ENCODE measurements around the gene DYNLT1. TPM values are rescaled to one million over a fixed set of nuclear protein-coding genes. Genes with fewer than 3 reads are reported as not detected.
"Not testable (repeated sequence)": the region's sequence is repeated elsewhere in the genome, so short reads cannot be mapped to it uniquely, and the experiment has no call there.

DYNLT1 gene
- total and polyA plus RNA-seq, 7 experiments from 2014 or later = 66.4 to 122 (median 81.6) TPM

DNA sequence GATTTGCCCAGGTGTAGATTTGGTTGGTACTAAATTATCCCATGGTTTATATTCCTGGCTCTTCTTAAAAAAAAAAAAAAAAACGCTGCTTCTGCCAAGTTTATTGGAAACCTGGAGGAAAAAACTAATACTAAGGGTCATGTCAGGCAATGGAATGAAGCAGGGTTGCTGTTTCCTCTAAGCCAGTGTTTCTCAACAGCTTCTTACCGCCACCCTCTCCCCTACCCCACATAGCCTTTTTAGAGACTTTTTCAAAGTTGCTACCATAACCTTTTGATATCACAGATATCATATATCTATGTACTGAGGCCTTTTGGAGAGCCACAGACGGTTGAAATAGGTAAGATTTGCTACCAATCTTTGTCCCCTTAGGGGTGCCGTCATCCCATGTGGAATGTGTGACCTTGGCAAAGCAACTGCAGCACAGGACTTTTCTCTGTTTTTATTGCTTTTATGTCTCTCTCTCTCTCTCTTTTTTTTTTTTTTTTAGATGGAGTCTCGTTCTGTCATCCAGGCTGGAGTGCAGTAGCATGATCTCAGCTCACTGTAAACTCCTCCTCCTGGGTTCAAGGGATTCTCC, 40.3 kb upstream of the DYNLT1 start:
- Mint-ChIP-seq H3K4me3 (peak overlapping the region in 6 of 10 donors; percentile 41 to 57 (median 46)), H3K9me3 (peaks cover 0 to 5% (median 0%) of the 10 kb centered on the region in 11 donors), H3K4me1 (peaks cover 32 to 72% (median 59%) of the 10 kb centered on the region in 7 donors), H3K27ac (peak overlapping the region; percentile 22 to 100 (median 92)), H3K36me3 (peaks cover 8 to 53% (median 27%) of the 10 kb centered on the region in 5 donors), H3K27me3 (no peaks in the 10 kb centered on the region)
- DNase-seq (peak in 4 of 9 donors; percentile 16 to 45 (median 36)), ATAC-seq (no peak)
- H3K4me3 ChIP-seq (ENCODE audit: low read length) = no peak overlapping the region
- H3K9me3 ChIP-seq (ENCODE audit: control insufficient read depth in 2 of 3, low read length in 3 of 3) = no peaks in the 10 kb centered on the region
- H3K27me3 ChIP-seq (ENCODE audit: control insufficient read depth in 2 of 2, insufficient read depth in 2 of 2, low read length in 2 of 2) = no peaks in the 10 kb centered on the region
- CTCF ChIA-PET = interaction anchor here (1.0 kb wide), 1 partner anchor 21 kb away, joined by 4 read pairs; no protein-coding TSS in a partner anchor
- peaks cover 0 to 20% (median 4%) of the 10 kb centered on the region in 3 experiments for H3K36me3 ChIP-seq (ENCODE audit: control insufficient read depth in 2 of 3, insufficient read depth in 3 of 3, low read length in 3 of 3)
- peaks cover 24 to 43% of the 10 kb centered on the region in 2 donors for H3K4me1 ChIP-seq (ENCODE audit: control insufficient read depth in 2 of 2, insufficient read depth in 2 of 2, low read length in 2 of 2)
- intact Hi-C loops (cut with micrococcal nuclease) = loop anchor here in 1 of 2 donors (5.0 kb wide), 1 partner anchor 123 kb away; the partner anchor contains the start of gene TMEM181
- H3K27ac ChIP-seq (ENCODE audit: low read depth, low read length) = peak overlapping the region; percentile 12
- POLR2A ChIA-PET = interaction anchor here (0.6 to 3.5 kb wide), 3 partner anchors 21 to 1629 kb away, joined by 3 to 14 read pairs (median 4); no protein-coding TSS in a partner anchor

DNA sequence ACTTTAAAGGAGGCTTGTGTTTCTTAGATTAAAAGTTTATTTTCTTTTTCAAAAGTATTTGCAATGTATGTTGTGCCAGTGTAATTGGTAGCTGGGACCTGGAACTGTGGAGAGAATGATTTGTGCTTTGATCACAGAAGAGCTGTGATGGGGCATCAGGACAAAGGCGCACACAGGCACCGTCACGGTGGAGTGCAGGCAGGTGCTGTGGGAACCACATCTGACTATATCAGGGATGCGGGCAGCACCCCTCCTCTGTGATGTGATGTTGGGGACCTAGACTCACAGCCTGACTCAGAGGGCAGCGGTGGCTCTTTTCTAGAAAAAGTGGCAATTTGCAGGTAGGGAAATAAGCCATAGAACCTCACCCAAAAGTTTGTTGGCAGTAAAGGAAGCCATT, 39.8 kb upstream of the DYNLT1 start:
- Histone ChIP-seq H3K4me1 (ENCODE audit: control insufficient read depth in 2 of 2, insufficient read depth in 2 of 2, low read length in 2 of 2) (peaks cover 24 to 43% of the 10 kb centered on the region in 2 donors), H3K4me3 (ENCODE audit: low read length) (no peak overlapping the region), H3K27me3 (ENCODE audit: control insufficient read depth in 2 of 2, insufficient read depth in 2 of 2, low read length in 2 of 2) (no peaks in the 10 kb centered on the region), H3K9me3 (ENCODE audit: control insufficient read depth in 2 of 3, low read length in 3 of 3) (no peaks in the 10 kb centered on the region), H3K36me3 (ENCODE audit: control insufficient read depth in 2 of 3, insufficient read depth in 3 of 3, low read length in 3 of 3) (peaks cover 0 to 20% (median 4%) of the 10 kb centered on the region in 3 experiments), H3K27ac (ENCODE audit: low read depth, low read length) (peak overlapping the region; percentile 12)
- Mint-ChIP-seq H3K36me3 (peaks cover 8 to 52% (median 30%) of the 10 kb centered on the region in 5 donors), H3K4me3 (peak overlapping the region in 7 of 10 donors; percentile 25 to 53 (median 41)), H3K27ac (peak overlapping the region; percentile 22 to 100 (median 92)), H3K9me3 (peaks cover 0 to 5% (median 0%) of the 10 kb centered on the region in 11 donors), H3K4me1 (peaks cover 33 to 75% (median 58%) of the 10 kb centered on the region in 7 donors), H3K27me3 (no peaks in the 10 kb centered on the region)
- DNase-seq (peak in 5 of 9 donors; percentile 24 to 31 (median 30)), ATAC-seq (no peak)
- ChIA-PET POLR2A (interaction anchor here (0.6 to 3.5 kb wide), 2 partner anchors 21 to 1628 kb away, joined by 4 to 14 read pairs; no protein-coding TSS in a partner anchor), CTCF (interaction anchor here (0.7 to 1.0 kb wide), 2 partner anchors 21 to 25 kb away, joined by 3 to 4 read pairs; no protein-coding TSS in a partner anchor)
- intact Hi-C loops (cut with micrococcal nuclease) = no loop called here

DNA sequence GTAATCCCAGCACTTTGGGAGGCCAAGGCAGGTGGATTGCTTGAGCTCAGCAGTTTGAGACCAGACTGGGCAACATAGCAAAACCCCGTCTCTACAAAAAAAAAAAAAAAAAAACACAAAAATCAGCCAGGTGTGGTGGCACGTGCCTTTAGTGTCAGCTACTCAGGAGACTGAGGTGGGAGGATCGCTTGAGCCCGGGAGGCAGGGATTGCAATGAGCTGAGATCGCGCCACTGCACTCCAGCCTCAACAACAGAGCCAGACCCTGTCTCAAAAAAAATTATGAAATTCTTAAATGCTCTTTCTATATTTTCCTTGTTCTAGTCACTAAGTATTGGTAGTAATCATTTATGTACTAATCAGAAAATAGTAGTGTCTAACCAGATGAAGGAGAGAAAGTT, 35.9 kb upstream of the DYNLT1 start:
- Histone ChIP-seq H3K36me3 (ENCODE audit: control insufficient read depth in 2 of 3, insufficient read depth in 3 of 3, low read length in 3 of 3) (peaks cover 0 to 20% (median 4%) of the 10 kb centered on the region in 3 experiments), H3K27ac (ENCODE audit: low read depth, low read length) (no peak overlapping the region), H3K4me1 (ENCODE audit: control insufficient read depth in 2 of 2, insufficient read depth in 2 of 2, low read length in 2 of 2) (peaks cover 0 to 15% of the 10 kb centered on the region in 2 donors), H3K27me3 (ENCODE audit: control insufficient read depth in 2 of 2, insufficient read depth in 2 of 2, low read length in 2 of 2) (no peaks in the 10 kb centered on the region), H3K4me3 (ENCODE audit: low read length) (no peak overlapping the region), H3K9me3 (ENCODE audit: control insufficient read depth in 2 of 3, low read length in 3 of 3) (no peaks in the 10 kb centered on the region)
- Mint-ChIP-seq H3K9me3 (no peaks in the 10 kb centered on the region), H3K36me3 (peaks cover 8 to 53% (median 35%) of the 10 kb centered on the region in 5 donors), H3K27me3 (no peaks in the 10 kb centered on the region), H3K4me3 (no peak overlapping the region), H3K4me1 (peaks cover 12 to 53% (median 24%) of the 10 kb centered on the region in 7 donors), H3K27ac (peak overlapping the region in 7 of 9 donors; percentile 21 to 73 (median 61))
- ChIA-PET POLR2A (no interaction called here), CTCF (interaction anchor here (0.5 to 2.1 kb wide), 2 partner anchors 11 to 270 kb away, joined by 3 to 9 read pairs; no protein-coding TSS in a partner anchor)
- ATAC-seq (no peak), DNase-seq (no peak)
- intact Hi-C loops (cut with micrococcal nuclease) = no loop called here

DNA sequence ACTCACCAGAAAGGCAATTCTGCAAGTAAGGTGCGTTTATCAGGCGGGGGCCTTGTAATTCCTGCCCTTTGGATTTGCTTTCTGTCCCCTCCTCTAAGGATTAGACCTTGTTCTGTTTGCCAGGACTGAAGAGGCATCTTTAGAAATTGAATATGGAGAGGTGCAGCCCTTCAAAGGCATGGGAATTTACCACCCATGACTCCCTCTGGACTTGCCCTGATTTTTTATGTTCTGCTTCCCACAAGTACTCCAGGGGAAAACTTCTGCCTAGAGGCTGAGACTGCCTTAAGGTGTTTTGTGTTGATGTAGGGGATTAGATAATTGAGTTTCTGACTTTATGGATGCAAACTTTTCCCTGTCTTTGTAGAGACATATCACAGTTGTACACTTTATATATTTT, 35.5 kb upstream of the DYNLT1 start:
- H3K4me1 Mint-ChIP-seq = peaks cover 12 to 53% (median 23%) of the 10 kb centered on the region in 7 donors
- Histone ChIP-seq H3K27me3 (ENCODE audit: control insufficient read depth in 2 of 2, insufficient read depth in 2 of 2, low read length in 2 of 2) (no peaks in the 10 kb centered on the region), H3K27ac (ENCODE audit: low read depth, low read length) (no peak overlapping the region), H3K4me1 (ENCODE audit: control insufficient read depth in 2 of 2, insufficient read depth in 2 of 2, low read length in 2 of 2) (peaks cover 0 to 13% of the 10 kb centered on the region in 2 donors), H3K4me3 (ENCODE audit: low read length) (no peak overlapping the region), H3K9me3 (ENCODE audit: control insufficient read depth in 2 of 3, low read length in 3 of 3) (no peaks in the 10 kb centered on the region), H3K36me3 (ENCODE audit: control insufficient read depth in 2 of 3, insufficient read depth in 3 of 3, low read length in 3 of 3) (peaks cover 0 to 23% (median 4%) of the 10 kb centered on the region in 3 experiments)
- DNase-seq = no peak
- H3K27me3 Mint-ChIP-seq = no peaks in the 10 kb centered on the region
- H3K9me3 Mint-ChIP-seq = no peaks in the 10 kb centered on the region
- ChIA-PET CTCF (interaction anchor here (0.5 to 0.9 kb wide), 2 partner anchors 11 to 271 kb away, joined by 3 to 13 read pairs; no protein-coding TSS in a partner anchor), POLR2A (interaction anchor here (0.6 kb wide), 1 partner anchor 581 kb away, joined by 5 read pairs; no protein-coding TSS in a partner anchor)
- intact Hi-C loops (cut with micrococcal nuclease) = no loop called here
- peak overlapping the region in 8 of 9 donors; percentile 8 to 76 (median 46) for H3K27ac Mint-ChIP-seq
- H3K4me3 Mint-ChIP-seq = no peak overlapping the region
- ATAC-seq = no peak
- peaks cover 11 to 58% (median 39%) of the 10 kb centered on the region in 5 donors for H3K36me3 Mint-ChIP-seq

DNA sequence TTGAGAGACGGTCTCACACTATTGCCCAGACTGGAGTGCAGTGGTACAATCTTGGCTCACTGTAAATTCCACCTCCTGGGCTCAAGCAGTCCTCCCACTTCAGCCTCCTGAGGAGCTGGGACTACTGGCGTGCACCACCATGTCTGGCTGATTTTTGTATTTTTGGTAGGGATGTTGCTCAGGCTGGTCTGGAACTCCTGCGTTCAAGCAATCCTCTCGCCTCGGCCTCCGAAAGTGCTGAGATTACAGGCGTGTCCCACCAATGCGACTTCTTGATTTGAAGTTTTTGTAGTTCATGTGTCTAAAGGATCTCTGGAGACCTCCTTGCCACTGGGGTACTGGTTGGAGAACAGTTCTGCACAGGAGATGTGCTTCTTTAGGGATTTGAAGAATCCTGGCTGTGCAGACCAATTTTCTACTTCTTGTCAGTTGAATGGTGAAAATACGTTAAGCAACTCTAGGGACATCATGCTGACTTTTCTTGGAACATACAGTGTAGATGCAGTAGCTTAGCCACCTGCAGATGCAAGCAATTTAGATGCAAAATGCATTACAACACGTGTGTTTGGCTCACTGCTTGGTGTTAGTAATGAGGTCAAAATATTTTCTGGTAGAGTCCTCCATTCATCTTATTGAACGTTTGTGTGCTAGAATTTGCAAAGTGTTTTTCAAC, 33.5 kb upstream of the DYNLT1 start:
- intact Hi-C loops (cut with micrococcal nuclease) = no loop called here

DNA sequence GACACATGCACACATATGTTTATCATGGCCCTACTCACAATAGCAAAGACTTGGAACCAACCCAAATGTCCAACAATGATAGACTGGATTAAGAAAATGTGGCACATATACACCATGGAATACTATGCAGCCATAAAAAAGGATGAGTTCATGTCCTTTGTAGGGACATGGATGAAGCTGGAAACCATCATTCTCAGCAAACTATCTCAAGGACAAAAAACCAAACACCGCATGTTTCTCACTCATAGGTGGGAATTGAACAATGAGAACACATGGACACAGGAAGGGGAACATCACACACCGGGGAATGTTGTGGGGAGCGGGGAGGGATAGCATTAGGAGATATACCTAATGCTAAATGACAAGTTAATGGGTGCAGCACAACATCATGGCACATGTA, 32.6 kb upstream of the DYNLT1 start:
- H3K4me3 ChIP-seq (ENCODE audit: low read length); H3K27me3 Mint-ChIP-seq; intact Hi-C loops (cut with micrococcal nuclease); DNase-seq; H3K27ac ChIP-seq (ENCODE audit: low read depth, low read length); H3K4me1 ChIP-seq (ENCODE audit: control insufficient read depth in 2 of 2, insufficient read depth in 2 of 2, low read length in 2 of 2); H3K9me3 ChIP-seq (ENCODE audit: control insufficient read depth in 2 of 3, low read length in 3 of 3); ATAC-seq; H3K9me3 Mint-ChIP-seq; H3K27me3 ChIP-seq (ENCODE audit: control insufficient read depth in 2 of 2, insufficient read depth in 2 of 2, low read length in 2 of 2); H3K4me3 Mint-ChIP-seq: not testable (repeated sequence)
- POLR2A ChIA-PET = interaction anchor here (0.6 to 1.6 kb wide), 2 partner anchors 14 to 46 kb away, joined by 4 to 5 read pairs; no protein-coding TSS in a partner anchor
- peaks cover 0 to 19% (median 0%) of the 10 kb centered on the region in 3 experiments for H3K36me3 ChIP-seq (ENCODE audit: control insufficient read depth in 2 of 3, insufficient read depth in 3 of 3, low read length in 3 of 3)
- CTCF ChIA-PET = interaction anchor here (1.0 kb wide), 1 partner anchor 15 kb away, joined by 3 read pairs; no protein-coding TSS in a partner anchor
- Mint-ChIP-seq H3K4me1 (peaks cover 4 to 35% (median 8%) of the 10 kb centered on the region in 7 donors), H3K36me3 (peaks cover 5 to 55% (median 32%) of the 10 kb centered on the region in 5 donors), H3K27ac (peak overlapping the region in 1 of 9 donors; percentile 76)

More for the DNA sequence above, 33.5 kb upstream of the DYNLT1 start:
- DNase-seq (no peak), ATAC-seq (no peak)
- POLR2A ChIA-PET = interaction anchor here (1.6 kb wide), 1 partner anchor 13 kb away, joined by 5 read pairs; no protein-coding TSS in a partner anchor
- Histone ChIP-seq H3K36me3 (ENCODE audit: control insufficient read depth in 2 of 3, insufficient read depth in 3 of 3, low read length in 3 of 3) (peaks cover 0 to 19% (median 0%) of the 10 kb centered on the region in 3 experiments), H3K27ac (ENCODE audit: low read depth, low read length) (no peak overlapping the region), H3K9me3 (ENCODE audit: control insufficient read depth in 2 of 3, low read length in 3 of 3) (no peaks in the 10 kb centered on the region), H3K27me3 (ENCODE audit: control insufficient read depth in 2 of 2, insufficient read depth in 2 of 2, low read length in 2 of 2) (no peaks in the 10 kb centered on the region), H3K4me1 (ENCODE audit: control insufficient read depth in 2 of 2, insufficient read depth in 2 of 2, low read length in 2 of 2) (no peaks in the 10 kb centered on the region), H3K4me3 (ENCODE audit: low read length) (no peak overlapping the region)
- Mint-ChIP-seq H3K9me3 (peaks cover 0 to 1% (median 0%) of the 10 kb centered on the region in 11 donors), H3K27me3 (no peaks in the 10 kb centered on the region), H3K36me3 (peaks cover 5 to 62% (median 38%) of the 10 kb centered on the region in 5 donors), H3K4me1 (peaks cover 4 to 41% (median 12%) of the 10 kb centered on the region in 7 donors), H3K4me3 (no peak overlapping the region), H3K27ac (peak overlapping the region in 6 of 9 donors; percentile 34 to 76 (median 50))
- CTCF ChIA-PET = interaction anchor here (1.0 kb wide), 1 partner anchor 16 kb away, joined by 3 read pairs; no protein-coding TSS in a partner anchor

All from naive thymus-derived CD4-positive, alpha-beta T cell (primary cell).